ENCODE data around the gene PAK4. TPM values are rescaled to one million over a fixed set of nuclear protein-coding genes. Genes with fewer than 3 reads are reported as not detected.

Gene PAK4
- total RNA-seq, 1 experiment from 2014 or later: 7.1 TPM

DNA sequence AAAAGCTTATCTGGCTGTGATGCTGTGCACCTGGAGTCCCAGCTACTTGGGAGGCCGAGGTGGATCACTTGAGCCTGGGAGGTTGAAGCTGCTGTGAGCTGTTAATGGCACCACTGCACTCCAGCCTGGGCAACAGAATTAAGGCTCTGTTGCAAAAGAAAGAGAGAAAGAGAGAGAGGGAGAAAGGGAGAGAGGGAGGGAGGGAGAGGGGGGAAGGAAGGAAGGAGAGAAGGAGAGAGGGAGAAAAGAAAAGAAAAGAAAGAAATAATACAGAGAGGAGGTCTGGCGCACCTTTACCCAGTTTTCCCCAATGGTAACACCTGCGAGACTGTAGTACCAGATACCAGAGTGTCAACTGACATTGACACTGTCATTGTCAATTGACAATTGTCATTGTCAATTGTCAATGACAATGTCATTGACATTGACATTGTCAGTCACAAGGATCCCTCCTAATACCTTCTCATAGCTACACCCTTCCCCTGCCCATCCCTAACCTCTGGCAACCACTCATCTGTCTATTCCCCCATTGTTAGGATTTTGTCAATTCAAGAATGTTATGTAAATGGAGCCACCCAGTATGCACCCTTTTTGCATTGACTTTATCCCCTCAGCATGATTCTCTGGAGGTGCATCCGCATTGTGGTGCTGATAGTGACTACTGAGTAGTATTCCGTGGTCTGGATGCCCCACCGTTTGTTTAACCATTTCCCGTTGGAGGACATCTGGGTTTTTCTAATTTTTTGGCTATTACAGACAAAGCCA lies 21.3 kb downstream of the PAK4 start:
- no peak for DNase-seq (ENCODE audit: low read depth)

DNA sequence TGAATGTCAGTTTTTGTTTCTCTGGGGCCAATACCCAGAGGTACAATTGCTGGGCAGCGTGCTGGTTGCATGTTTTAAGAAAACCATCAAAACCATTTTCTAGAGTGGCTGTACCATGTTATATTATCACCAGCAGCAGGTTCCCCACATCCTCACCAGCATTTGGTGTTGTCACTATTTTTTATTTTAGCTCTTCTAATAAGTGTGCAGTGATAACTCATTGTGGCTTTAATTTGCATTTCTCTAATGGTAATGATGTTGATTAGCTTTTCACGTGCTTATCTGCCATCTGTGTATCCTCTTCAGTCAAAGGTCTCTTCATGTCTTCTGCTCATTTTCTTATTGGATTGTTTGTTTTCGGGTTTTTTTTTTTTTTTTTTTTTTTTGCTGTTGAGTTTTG lies 21.9 kb downstream of the PAK4 start:
- DNase-seq (ENCODE audit: low read depth): no peak

DNA sequence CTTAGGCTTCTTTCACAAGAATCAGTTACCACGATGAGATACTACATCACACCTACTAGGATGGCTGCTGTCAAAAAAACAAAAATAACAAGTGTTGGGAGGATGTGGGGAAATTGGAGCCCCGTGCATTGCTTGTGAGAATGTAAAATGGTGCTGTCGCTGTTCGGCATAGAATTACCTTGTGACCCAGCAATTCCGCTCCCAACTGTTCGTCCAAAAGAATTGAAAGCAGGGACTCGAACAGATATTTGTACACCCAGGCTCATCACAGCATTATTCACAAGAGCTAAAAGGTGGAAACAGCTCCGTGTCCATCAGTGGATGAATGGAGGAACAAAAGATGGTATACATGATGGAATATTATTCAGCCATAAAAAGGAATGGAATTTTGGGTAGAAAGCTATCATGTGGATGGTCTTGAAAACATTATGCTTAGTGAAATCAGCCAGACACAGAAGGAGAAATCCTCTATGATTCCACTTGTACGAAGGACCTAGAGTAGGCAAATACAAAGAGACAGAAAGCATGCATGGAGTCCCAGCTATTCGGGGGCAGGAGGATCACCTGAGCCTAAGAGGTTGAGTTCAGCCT lies 23.4 kb downstream of the PAK4 start:
- no peak for DNase-seq (ENCODE audit: low read depth)

DNA sequence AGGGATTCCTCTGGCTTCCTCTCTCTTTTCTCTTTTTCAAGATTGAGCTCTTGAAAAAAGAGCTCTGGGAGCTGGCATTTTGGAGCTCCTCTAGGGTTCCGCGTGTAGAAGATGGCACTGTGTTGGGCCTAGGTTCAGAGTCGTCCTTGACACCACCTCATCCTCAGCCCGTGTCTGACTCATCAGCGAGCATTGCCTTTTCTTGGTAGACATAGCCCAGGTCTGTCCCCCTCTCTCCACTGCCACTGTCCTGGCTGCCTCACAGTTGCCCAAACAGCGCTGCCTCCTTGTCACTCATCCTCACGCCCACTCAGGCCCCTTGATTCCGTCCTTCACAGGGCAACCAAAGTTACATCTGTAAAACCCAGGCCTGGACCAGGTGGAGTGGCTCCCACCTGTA lies 24.6 kb downstream of the PAK4 start:
- no peak for DNase-seq (ENCODE audit: low read depth)

DNA sequence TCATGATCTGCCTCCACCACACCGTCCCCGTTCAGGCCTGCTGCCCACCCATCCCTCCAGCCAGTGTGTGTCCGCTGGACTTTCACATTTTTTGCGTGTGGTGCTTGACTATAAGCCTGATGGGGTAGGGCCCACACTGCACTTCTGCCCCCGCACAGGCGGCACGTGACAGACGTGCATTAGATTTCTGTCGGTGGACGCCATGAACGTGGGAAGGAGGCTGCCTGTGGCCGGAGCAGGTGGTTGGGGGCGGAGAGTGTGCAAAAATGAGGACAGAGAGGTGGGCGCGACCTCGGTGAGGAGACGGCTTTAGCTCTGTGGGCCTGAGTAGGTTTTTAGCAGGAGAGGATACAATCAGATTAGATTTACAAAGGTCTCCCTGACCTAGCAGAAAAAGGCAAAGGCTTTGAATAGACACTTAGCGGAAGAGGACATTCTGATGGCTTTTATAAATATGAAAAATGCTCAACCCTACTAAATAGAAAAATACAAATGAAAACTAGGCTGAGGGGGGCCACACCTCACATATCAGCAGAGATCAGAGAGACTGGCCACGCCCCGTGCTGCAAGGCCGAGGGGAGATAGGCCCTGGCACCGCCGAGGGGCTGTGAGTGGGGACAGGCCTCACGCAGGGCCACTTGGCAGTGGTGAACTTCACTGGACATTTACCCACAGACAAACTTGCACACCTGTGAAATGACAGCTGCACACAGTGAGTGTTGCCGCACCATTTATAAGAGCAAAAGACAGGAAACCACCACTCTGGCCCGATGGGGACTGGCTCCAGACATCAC lies 25.4 kb downstream of the PAK4 start:
- no peak for DNase-seq (ENCODE audit: low read depth)

DNA sequence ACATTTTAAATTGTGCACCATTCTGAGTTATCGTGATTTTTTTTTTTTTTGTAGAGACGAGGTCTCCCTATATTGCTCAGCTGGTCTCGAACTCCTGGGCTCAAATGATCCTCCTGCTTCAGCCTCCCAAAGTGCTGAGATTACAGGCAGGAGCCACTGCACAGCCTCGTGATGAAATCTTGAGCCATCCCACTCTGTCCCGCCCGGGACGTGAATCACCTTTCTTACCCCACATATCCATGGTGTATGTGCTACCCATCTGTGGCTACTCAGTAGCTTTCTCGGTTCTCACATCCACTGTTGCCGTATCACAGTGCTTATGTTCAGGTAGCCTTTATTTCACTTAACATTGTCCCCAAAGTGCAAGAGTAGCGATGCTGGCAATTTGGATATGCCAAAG lies 26.5 kb downstream of the PAK4 start:
- no peak for DNase-seq (ENCODE audit: low read depth)

DNA sequence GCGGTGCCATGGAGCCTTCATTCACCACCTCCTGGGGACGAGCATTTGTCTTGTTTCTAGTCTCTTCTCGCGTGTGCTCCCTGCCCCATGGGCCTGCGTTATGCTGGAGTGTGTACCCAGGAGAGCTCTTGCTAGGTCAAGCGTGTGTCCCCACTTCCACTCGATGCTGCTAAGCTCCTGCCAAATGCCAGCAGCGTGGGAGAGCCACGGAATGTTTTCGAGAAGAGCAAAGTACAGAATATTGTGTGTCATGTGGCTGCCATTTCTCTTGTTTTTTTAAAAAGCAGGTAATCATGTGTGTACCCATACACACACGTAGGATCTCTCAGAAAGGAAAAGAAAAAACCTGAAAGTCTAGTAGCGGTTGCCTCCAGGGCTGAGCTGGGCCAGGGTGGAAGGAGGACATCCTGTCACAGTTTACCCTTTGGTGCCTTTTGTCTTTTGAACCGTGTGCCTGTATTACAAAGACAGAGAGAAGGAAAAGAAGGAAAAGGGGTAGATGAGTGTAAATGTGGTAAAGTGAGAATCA lies 28.6 kb downstream of the PAK4 start:
- no peak for DNase-seq (ENCODE audit: low read depth)

DNA sequence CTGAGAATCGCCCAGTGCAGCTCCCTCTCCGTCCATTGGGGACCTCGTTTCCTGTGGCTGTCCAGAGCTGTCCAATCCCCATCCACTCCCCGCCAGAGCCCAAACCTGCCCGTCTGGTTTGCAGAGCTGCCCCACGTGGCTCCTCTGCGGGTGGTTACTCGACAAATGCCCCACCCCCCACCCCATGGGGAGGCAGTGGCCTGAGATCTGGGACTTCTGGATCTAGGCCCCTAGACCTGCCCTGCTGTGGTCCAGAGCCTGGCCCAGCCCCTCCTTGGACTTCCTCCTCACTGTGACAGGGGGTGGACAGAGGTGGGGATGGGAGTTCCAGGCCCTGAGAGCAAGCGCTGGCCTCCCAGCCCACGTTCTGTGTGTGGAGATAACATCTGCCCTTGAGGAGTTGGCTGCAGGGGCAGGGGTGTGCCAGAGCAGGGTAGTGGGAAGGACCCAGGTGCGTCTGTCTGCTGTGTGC lies 29.1 kb downstream of the PAK4 start:
- DNase-seq (ENCODE audit: low read depth): no peak

DNA sequence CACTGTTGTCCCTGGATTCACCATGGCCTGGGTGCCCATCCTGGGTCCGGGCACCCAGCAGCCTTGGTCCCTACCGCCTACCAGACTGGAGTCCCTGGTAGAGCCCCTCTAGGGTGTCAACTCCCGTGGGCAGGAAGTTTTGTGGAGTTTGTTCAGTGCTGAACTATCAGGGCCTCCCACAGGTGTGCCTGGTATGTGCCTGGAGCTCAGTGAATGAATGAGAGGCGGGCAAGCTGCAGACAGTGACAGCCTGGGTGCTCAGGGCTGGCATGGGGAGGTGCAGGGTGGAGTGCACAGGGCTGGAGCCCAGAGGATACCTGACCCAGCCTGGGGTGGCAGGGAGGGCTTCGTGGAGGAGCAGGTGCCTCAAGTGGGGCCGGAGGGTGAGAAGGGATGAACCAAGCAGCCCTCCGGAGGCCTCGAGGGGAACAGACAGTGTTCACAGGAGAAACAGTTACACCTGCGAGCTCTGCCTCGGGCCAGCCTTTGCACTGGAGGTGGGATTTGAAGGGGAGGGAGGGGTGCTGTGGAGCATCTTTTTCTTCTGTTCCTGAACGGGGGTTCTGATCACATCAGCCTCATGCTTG lies 29.6 kb downstream of the PAK4 start:
- no peak for DNase-seq (ENCODE audit: low read depth)

DNA sequence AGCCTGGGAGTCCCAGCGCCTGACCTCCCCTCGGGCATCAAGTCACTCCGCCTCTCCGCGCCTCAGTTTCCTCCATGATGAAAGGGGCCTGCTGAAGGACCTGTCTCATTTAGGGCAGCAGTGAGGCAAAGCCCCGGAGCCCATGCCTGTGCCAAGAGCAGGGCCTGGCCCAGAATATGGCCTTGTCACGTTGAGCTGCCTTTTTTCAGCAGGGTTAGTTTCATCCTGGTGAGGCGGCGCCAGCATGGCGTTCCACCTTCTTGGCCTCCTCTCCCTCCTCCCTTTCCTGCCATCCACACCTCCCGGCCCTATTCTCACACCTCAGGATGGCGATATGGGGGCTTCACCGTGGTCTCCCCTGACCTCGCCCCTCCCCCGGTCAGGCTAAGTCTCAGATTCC lies 30.2 kb downstream of the PAK4 start:
- no peak for DNase-seq (ENCODE audit: low read depth)

DNA sequence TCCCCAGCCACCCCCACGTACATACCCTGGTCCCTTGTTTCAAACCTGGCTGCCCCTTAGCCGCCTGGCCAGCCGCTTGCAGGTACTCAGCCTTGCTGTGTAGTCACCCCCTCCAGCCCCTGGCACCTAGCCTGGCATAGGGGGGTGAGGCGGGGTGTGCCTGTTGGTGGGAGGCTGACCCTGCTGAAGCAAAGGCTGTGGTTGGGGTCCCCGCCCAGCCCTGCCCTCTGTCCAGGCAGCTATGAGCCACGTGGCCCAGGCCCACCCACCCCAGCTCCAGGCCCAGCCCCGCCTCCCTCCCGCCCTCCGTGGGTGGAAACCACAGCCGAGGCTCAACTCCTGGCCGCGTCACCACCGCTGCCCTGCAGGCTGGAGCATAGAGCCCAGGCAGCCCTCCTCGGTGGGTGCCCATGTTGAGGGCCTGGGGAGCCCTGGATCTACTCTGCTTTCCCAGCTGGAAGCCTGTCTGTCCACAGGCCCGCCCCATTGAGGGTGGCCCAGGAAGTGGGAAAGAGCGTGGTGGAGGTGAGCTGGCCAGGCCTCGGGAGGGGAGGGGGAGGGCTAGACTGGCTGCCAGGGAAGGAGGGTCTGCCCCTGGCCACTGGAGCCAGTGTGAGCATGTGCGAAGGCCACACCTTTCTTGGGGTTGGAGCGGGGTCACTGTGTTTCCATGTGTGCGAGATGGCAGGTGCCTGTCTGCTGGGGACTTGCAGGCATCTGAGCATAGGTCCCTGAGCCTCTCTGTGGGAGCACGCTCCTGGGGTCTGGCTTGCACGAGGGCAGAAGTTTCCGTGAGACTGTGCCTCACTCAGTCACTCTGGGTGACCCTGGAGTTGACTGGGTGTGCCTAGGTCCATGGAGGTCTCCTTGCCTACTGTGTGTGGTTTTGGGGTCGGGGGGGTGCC lies 31.0 kb downstream of the PAK4 start:
- no peak for DNase-seq (ENCODE audit: low read depth)

DNA sequence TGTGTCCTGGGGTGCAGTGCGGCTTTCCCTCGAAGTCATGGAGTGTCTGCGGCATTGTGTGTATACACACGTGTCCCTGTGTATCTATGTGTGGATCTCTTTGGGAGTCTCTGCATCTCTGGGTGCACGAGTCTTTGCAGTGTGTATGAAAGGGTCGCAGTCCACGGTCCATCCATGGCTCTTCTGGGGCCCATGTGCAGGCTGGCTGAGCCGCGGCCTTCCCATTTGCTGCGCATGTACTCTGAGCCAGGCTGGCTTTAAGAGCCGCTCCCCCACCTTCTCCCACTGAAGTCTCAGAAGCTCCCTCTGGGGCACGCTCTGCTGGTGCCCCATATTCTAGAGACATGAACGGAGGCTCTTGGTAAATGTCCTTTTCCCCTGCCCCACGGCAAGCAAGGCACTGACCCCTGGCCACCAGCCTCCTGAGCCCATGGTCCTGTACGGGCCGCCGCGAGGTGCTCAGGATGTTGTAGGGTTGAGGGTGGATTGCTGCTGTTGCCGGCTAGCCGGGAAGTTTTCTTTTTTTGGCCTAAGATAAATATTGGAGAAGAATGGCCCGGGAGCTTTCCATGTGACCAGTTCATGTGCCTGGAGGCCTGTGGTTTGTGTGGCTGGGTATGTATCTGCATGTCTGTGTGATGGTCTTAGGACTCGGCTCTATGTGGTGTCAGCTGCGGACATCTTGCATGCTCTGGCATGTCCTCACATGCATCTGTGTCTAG lies 31.9 kb downstream of the PAK4 start:
- no peak for DNase-seq (ENCODE audit: low read depth)

DNA sequence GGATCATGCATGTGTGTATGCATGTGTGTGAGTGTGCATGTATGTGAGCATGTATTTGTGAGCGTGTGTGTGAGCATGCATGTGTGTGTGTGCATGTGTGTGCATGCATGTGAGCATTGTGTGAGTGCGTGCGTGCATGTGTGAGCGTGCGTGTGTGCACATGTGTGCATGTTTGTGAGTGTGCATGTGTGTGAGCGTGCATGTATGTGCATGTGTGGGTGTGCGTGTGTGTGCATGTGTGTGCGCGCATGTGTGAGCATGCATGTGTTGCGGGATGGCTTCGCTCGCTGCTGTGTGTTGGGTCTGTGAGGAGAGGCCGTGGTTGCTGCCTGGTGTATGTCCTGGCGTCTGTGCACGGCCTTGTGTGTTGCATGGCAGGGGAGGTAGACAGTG lies 32.4 kb downstream of the PAK4 start:
- DNase-seq (ENCODE audit: low read depth): no peak

DNA sequence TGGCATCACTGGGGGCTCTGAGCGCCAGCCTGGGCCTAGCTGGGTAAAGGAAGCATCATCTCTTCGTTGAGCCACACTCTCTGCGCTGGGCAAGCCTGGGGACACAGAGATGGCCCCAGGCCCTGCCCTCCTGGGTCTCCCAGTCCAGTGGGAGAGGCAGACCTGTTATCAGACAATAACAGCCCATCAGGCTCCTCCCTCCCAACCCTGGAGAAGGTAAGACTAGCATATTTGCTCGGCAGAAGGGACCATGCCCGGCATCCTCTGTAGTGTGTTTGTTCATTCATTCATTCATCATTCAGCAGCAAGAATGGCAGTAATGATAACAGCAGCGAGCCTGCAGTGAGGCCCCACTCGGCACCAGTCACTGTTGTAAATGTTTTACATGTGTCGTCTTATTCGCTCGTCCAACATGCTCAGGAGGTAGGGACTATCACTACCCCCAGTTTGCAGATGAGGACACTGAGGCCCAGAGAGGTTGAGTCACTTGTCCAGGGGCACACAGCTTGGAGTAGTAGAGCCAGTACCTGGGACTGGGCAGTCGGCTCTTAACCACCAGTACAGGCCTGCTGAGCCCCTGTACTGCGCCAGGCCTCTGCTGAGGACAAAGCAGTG lies 33.2 kb downstream of the PAK4 start:
- DNase-seq (ENCODE audit: low read depth): no peak

DNA sequence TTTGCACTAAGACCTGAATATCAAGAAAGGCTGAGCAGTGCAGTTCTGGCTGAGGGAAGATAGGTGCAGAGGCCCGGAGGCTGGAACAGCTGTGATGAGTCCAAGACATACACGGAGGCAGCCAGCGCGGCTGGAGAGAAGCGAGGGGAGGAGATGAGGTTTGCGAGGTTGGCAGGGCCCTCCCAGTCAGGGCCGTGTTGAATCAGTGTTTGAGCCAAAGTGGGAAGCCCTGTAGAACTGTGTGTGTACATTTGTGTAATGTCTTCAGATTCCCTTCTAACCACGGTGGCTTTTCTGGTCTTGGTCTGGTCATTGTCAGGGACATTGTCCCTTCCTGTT lies 34.9 kb downstream of the PAK4 start:
- no peak for DNase-seq (ENCODE audit: low read depth)

DNA sequence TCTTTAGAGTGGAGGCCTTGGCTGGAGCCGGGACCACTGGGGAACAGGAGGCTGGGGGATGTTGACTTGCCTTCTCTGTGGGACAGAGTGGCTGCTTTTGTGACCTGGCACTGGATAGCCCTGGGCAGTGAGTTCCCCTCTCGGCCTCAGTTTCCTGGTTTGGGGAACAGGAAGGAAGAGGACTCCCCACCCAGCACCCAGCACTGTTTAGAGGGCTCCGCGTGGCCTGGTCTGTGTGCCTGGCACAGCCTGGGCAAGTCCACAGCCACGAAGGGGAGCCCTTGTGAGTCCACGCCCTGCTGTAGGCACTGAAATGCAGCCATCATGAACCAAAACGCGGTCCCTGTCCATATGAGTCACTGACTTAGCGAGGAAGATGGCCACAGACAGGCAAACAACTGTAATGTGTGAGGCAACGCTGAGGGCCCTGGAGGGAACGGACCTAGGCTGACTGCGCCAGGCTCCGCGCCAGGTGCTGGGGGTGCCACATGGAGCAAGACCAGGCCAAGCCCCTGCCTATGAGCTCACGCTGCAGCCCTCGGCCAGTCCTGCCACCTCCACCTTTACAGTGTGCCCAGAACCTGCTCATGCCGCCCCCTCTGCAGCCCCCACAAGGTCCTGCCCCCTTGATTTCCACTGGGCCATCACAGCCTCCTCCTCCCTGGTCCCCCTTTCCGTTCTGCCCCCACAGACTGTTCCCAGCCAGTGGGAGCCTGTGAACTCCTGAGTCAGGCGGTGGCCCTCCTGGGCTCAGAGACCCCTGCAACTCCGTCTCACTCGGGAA lies 35.5 kb downstream of the PAK4 start:
- DNase-seq (ENCODE audit: low read depth): peak; percentile 22

DNA sequence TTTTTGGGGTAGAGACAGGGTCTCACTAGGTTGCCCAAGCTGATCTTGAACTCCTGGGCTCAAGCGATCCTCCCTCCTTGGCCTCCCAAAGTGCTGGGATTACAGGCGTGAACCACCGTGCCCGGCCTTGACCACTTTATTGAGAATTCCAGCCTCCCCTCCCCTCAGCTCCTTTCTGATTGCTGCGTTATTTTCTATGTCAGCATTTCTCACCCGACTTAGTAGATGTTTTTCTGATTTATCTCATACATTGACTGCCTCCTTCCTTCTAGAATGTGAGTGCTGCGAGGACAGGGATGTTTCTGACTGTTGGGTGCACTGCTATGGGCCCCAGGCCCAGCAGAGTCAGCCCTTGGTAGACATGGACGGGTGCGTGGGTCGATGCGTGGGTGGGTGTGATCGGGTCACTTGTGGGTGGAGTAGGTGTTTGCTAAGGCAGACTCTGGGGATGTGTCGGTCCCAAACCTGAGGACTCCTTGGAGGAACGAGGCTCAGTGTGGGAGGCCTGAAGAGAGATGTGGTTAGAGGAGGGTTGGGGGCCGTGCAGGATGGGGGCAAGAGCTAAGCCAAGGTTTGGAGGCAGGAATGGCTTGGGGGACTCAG lies 37.0 kb downstream of the PAK4 start:
- DNase-seq (ENCODE audit: low read depth): no peak

DNA sequence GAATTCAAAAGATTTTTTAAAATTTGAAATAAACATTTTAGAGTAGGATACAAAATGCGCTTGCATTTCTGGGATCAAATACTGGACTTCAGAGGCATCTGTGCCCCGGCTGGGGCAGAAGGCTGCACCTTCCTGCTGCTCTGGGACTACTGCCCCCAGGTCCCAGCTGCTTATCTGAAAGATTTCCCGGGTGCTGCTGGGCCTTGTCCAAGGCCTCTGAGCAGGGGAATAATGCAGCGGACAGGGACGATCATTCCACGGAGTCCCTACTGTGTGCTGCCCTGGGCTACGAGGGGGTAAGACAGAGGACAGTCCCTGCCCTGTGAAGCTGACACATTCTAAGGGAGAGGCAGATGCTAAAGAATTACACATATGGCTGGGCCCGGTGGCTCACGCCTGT lies 38.0 kb downstream of the PAK4 start:
- DNase-seq (ENCODE audit: low read depth): no peak

DNA sequence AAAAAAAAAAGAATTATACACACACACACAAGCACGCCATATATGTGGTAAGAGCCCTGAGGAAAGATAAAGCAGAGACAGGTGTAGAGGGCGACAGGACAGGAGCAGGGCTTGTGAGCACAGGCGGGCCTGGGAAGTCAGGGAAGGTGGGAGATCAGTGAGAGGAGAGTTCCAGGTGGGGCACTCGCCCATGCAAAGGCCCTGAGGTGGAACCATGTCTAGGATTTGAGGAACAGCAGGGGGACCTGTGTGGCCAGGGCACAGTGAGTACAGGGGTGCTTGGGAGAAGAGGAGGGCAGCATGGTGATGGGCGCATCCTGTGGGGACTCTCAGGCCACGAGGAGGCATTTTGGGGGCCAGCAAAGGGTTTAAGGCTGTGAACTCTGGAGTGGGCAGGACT lies 38.7 kb downstream of the PAK4 start:
- DNase-seq (ENCODE audit: low read depth): no peak
